Measurements from ENCODE around the gene TIFAB.

The TIFAB gene

DNA sequence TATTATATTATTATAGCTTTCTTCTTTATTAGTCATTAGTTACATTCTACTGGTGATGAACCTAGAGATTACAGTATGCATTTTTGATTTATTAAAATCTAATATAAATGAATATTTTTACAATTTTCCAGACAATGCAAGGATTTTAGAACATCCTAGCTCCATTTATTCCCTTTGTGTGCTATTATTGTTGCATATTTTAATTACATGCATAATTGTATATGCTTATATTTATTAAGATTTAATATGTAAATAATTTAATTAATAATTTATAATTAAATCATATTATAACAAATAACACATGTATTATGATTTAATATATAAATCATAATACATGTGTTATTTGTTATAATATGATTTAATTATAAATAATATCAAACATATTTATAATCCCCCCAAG, 29.7 kb downstream of the TIFAB start:
- DNase-seq: no peak

DNA sequence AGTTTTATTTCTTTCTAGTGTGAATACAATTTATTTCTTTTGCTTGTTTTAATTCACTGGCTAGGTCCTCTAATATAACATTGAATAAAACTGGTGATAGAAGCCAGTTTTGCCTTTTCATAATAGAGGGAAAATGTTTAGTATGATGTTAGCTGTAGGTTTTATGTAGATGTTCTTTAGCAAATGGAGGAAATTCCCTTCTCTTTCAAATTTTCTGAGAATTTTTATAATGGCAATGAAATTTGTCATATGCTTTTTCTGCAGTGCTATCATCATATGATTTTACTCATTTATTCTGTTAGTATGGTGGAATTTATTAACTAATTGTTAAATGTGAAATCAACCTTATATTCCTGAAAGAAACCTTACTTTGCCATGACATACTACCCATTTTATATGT, 35.1 kb downstream of the TIFAB start:
- DNase-seq: no peak

DNA sequence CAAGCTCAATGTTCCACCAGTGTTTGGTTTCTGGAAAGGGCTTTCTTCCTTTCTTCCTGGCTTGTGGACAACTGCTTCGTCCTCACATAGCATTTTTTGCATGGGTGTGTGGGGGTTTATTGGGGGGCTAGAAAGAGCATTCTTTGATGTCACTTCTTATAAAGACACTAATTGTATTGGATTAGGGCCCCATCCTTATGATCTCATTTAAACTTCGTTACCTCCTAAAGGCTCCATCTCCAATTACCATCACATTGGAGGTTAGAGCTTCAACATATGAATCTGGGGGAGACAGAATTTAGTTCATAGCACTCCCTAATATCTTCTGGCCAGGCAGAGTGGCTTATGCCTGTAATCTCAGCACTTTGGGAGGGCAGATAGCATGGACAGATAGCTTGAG, 47.1 kb downstream of the TIFAB start:
- no peak for DNase-seq

DNA sequence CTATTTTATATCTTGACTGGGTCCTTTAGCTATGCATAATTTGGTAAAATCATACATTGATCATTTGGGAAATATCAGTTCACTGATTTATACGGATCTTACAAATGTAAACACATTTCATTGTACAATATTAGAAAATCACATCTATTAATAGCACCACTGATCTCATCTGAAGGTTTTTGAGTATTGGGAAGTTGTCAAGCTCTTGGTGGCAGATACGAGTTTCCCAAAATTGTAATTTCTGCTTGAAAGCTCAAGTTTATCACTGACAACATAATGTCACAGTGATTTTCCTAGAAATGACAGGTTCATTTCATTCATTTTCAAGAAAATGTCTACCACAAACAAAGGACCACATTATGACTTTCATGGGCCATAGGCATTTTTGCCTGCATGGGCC, 50.1 kb downstream of the TIFAB start:
- no peak for DNase-seq

DNA sequence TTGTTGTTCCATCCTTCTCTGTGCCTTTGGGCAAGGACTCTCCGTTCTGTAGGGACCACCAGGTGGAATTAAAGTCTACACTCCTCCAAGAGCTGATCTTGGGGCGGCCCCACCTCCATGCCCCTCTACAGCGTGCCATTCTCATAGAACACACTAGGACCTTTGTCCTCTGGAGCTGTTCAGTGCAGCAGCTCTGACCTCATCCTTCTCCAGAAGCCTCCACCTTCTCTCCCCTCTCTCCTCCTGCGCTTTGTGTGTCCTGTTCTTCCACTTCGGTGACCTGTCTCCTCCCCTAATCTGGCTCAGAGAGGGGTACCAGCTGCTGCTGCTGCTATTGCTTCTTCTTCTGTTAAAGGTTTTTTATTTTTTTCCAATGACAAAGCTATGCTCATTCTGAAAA, 51.3 kb downstream of the TIFAB start:
- no peak for DNase-seq

DNA sequence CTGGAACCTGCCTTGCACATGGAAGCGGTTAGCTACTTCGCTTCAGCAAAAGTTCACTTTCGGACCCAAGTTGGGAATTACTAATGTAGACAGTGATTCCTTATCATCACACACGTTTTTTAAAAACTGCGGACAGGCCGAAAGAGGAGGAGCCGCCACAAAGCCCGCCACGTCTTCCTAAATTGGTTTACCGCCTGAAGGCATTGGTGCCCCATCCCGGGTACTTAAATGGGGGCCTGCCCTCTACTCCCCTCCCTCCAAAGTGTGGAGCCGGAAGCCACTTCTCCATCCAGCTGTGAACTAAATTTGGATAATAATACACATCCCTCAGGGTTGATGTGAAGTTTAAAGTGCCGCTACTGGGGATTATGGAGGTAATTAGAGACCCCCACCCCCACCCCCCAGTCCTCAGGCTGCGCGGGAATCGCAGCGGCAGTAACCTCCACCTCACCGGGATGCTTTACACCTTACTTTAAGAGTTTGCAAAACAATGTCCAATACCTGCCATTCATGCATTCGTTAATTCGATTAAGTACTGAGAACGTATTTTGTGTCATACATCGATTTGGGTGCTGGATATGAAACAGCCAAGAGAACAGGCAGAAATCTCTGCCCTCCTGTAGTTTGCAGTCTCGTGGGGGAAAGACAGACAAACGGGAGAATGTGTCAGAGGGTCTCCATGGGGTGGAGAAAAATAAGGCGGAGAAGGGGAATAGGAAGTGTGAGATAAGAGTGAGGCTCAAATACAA, 52.2 kb downstream of the TIFAB start:
- no peak for DNase-seq

DNA sequence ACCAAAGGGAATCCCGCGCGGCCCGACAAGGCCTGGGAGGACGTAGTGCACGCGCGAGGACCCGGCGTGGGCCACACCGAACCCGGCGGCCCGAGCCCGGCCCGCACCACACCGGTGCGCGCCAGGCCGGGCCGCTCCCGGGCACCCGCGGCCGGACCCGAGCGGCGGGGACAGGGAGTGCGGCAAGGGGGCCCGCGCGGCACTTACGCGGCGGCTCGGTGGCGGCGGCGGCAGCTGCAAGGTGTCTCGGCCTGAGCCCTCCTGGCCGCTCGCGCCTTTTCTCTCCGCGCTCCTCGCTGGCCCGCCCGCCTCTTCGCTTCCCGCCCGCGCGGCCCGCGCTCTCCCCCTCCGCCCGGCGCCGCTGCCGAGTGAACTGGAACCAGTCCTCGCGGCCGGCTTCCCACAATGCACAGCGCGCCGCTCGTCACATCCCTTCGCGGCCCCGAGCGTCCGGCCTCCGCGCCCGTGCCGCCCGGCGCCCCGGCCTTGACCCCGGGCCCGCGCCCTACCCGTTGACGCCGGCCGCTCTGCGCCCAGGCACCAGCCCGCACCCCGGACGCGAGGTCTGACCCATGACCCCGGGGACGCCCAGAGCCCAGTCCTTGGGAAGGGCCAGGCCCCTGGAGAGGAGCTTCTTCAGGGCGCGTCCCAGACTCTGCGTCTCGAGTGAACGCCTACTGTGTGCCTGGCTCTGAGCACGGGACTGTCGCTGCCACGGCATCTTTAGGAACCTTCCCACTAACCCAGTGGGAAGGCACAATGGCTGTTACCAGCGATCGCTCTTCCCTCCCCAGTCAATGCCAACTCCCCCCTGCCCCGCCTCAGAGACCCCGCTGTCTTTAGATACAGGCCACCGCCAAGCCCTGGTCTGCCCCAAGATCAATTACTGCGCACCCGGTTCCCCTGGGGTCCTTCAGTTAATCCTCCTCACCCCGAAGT, 53.0 kb downstream of the TIFAB start, which contains the start of gene MACROH2A1:
TSS of gene MACROH2A1 (minus strand) at position 377 of the 939 bp plus-strand sequence. CDS start 10,138 bp downstream, outside the sequence.
- DNase-seq: peak; percentile 38

DNA sequence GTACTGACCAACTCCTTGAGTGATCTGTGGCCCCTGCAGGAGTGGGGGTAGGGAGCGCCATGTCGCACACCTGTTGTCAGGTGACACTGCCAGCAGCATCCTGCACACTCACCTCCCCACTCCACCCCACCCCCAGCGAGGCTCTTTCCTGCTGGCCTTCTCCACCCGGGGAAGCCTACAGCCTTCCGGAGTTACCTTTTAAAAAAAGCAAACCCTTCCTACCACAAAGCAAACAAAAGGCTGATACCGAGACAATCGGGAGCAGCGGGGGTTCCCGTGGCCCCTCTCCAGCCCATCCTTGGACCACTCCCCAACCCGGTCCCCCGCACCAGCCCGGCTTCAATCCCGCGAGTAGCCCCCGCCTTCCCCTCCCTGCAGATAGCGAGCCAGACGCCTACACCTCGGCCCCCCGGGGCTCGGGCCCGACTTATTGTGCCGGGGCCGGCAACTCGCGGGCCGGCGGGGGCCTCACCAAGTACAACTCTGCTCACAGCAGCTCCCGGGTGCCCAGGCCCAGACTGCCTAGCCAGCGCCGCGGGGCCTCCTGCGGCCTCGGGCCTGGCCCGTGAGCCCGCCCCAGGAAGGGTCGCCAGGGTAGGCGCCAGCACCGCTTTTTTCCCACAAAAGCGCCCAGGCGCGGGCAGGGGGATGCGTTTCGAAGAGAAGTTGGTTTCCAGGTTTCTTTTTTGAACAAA, 53.8 kb downstream of the TIFAB start:
- DNase-seq: peak; percentile 8
